Spleen (tissue), 7 donors: ENCODE results near the gene FSTL4.

Experiments
- CTCF ChIP-seq, 11 experiments: fragments of 200-600 bp in 7 of 11; fragments of 450-650 bp in 4 of 11; sonication (generic) in 4 of 11; IDR thresholded peaks in 8 of 11; conservative IDR thresholded peaks in 3 of 11; 1 replicate in 7 of 11; 2 replicates in 4 of 11; pipeline versions ENCODE4 v1.4.0 to v1.8.0; 2016 to 2021; ENCODE audit warnings: antibody characterized with exemption in 11 of 11, inconsistent platforms in 4 of 11, mild to moderate bottlenecking in 1 of 11
- POLR2A ChIP-seq, 3 donors: fragments of 450-650 bp; IDR thresholded peaks; one replicate each; pipeline ENCODE4 v1.5.1; 2017; ENCODE audit warnings: antibody characterized with exemption in 3 of 3, mild to moderate bottlenecking in 1 of 3
- POLR2AphosphoS5 ChIP-seq, 3 donors: sonication (generic); formaldehyde crosslinking; IDR thresholded peaks; one replicate each; pipeline ENCODE4 v1.5.1; 2017; ENCODE audit warnings: antibody characterized with exemption in 3 of 3
- donor health status: DM: no; HTN: no; CAD: no; lungs with moderate emphysema.
- donor health status: DM: no; HTN: no; CAD: no.
- donor health status: DM: no; HTN: no; CAD: no.

GRCh38 chr5:133565993-133566392, 46.3 kb downstream of the FSTL4 start:
- TF ChIP-seq POLR2A (IDR thresholded peaks at IDR 0.05): no peak
- TF ChIP-seq CTCF (IDR thresholded peaks at IDR 0.05 in 8 of 11, conservative IDR thresholded peaks at IDR 0.05 in 3 of 11): no peak
- no peak for TF ChIP-seq POLR2AphosphoS5 (IDR thresholded peaks at IDR 0.05)
